Right atrium auricular region (tissue), 2 donors: ENCODE results near the gene NFATC2. TPM values are rescaled to one million over a fixed set of nuclear protein-coding genes. Genes with fewer than 3 reads are reported as not detected.
A peak's percentile ranks its signal among the peaks of the same experiment; 100 is the strongest.
"Not testable (repeated sequence)": the region's sequence is repeated elsewhere in the genome, so short reads cannot be mapped to it uniquely, and the experiment has no call there.

Experiments
- DNase-seq: peaks from one replicate; pipeline ENCODE4 v3.0.0-alpha.2; 2019; ENCODE audit warnings: low spot score
- H3K27ac ChIP-seq, 2 donors: fragments of 200-600 bp; sonication (generic); 1 replicate in 1 of 2; 2 replicates in 1 of 2; pipeline ENCODE4 v1.5.1; 2016 to 2019
- H3K27me3 ChIP-seq, 2 donors: fragments of 200-600 bp; sonication (generic); one replicate each; pipeline versions ENCODE4 v1.5.1 to v1.6.0; 2017 to 2019
- H3K36me3 ChIP-seq: fragments of 200-600 bp; sonication (generic); one replicate; pipeline ENCODE4 v1.5.1; 2016
- H3K4me1 ChIP-seq, 2 donors: fragments of 200-600 bp; sonication (generic); one replicate each; pipeline versions ENCODE4 v1.5.1 to v1.6.0; 2017 to 2019
- H3K4me3 ChIP-seq, 2 donors: fragments of 200-600 bp; sonication (generic); 1 replicate in 1 of 2; 2 replicates in 1 of 2; pipeline ENCODE4 v1.5.1; 2017 to 2019; ENCODE audit warnings: mild to moderate bottlenecking in 1 of 2, moderate library complexity in 1 of 2
- H3K9me3 ChIP-seq, 2 donors: fragments of 200-600 bp; sonication (generic); one replicate each; pipeline ENCODE4 v1.5.1; 2019
- CTCF ChIP-seq, 2 donors: fragments of 200-600 bp; sonication (generic); IDR thresholded peaks; one replicate each; pipeline ENCODE4 v1.5.1; 2019; ENCODE audit warnings: antibody characterized with exemption in 2 of 2
- total RNA-seq, 2 donors: library from RNA; depleted of rRNA; stranded (reverse); fragments of >200 nt; gene quantifications; one replicate each; pipeline ENCODE4 v1.1.0, GENCODE V29; 2016

NFATC2 gene
- total RNA-seq, 2 donors from 2014 or later = 8.6 to 12.5 TPM

- peak; percentile 69 for DNase-seq
- Histone ChIP-seq H3K27me3 (no peaks in the 10 kb centered on the region), H3K36me3 (no peaks in the 10 kb centered on the region), H3K4me1 (peaks cover 6 to 26% of the 10 kb centered on the region in 2 donors), H3K4me3 (no peak overlapping the region), H3K9me3 (peaks cover 0 to 9% of the 10 kb centered on the region in 2 donors), H3K27ac (no peak overlapping the region)
- no peak for TF ChIP-seq CTCF (IDR thresholded peaks at IDR 0.05)
Measured at GRCh38 chr20:51573576-51574243, 31.2 kb upstream of the NFATC2 start.

GRCh38 chr20:51571460-51571794 is 28.9 kb upstream of the NFATC2 start:
- Histone ChIP-seq H3K27ac (peak overlapping the region; percentile 81 to 85), H3K27me3 (no peaks in the 10 kb centered on the region), H3K9me3 (peaks cover 0 to 9% of the 10 kb centered on the region in 2 donors), H3K4me3 (peak overlapping the region in 1 of 2 donors; percentile 12), H3K36me3 (no peaks in the 10 kb centered on the region), H3K4me1 (peaks cover 6 to 26% of the 10 kb centered on the region in 2 donors)
- no peak for TF ChIP-seq CTCF (IDR thresholded peaks at IDR 0.05)
- no peak for DNase-seq

GRCh38 chr20:51570739-51571459 is 28.4 kb upstream of the NFATC2 start:
- peak overlapping the region; percentile 2 to 12 for H3K4me3 ChIP-seq
- TF ChIP-seq CTCF (IDR thresholded peaks at IDR 0.05) = no peak

GRCh38 chr20:51569815-51570738 is 27.6 kb upstream of the NFATC2 start:
- Histone ChIP-seq H3K9me3 (peaks cover 0 to 6% of the 10 kb centered on the region in 2 donors), H3K36me3 (no peaks in the 10 kb centered on the region), H3K27me3 (no peaks in the 10 kb centered on the region), H3K4me3 (peak overlapping the region; percentile 2 to 12), H3K27ac (peak overlapping the region; percentile 81 to 85), H3K4me1 (peaks cover 6 to 35% of the 10 kb centered on the region in 2 donors)
- peak; percentile 65 for DNase-seq
- no peak for TF ChIP-seq CTCF (IDR thresholded peaks at IDR 0.05)

More at GRCh38 chr20:51570739-51571459, 28.4 kb upstream of the NFATC2 start:
- H3K27ac ChIP-seq = peak overlapping the region; percentile 81 to 85
- no peaks in the 10 kb centered on the region for H3K36me3 ChIP-seq
- peaks cover 6 to 29% of the 10 kb centered on the region in 2 donors for H3K4me1 ChIP-seq
- peaks cover 0 to 9% of the 10 kb centered on the region in 2 donors for H3K9me3 ChIP-seq
- DNase-seq = peak; percentile 83
- no peaks in the 10 kb centered on the region for H3K27me3 ChIP-seq

GRCh38 chr20:51568533-51568932 is 26.0 kb upstream of the NFATC2 start:
- H3K9me3 ChIP-seq, H3K36me3 ChIP-seq, DNase-seq, H3K27ac ChIP-seq, H3K4me3 ChIP-seq, H3K27me3 ChIP-seq: not testable (repeated sequence)
- peaks cover 6 to 39% of the 10 kb centered on the region in 2 donors for H3K4me1 ChIP-seq
